ENCODE results near the gene CELF2. TPM values are rescaled to one million over a fixed set of nuclear protein-coding genes. Genes with fewer than 3 reads are reported as not detected.

Gene CELF2
- total RNA-seq, 4 donors from 2014 or later, result 106 to 127 (median 120) TPM

GRCh38 chr10:11165591-11166543 is 148.2 kb downstream of the CELF2 start:
- Histone ChIP-seq H3K27me3 (no peaks in the 10 kb centered on the region), H3K27ac (peak overlapping the region; percentile 91 to 95 (median 94)), H3K9me3 (no peaks in the 10 kb centered on the region), H3K4me1 (peaks cover 0 to 76% (median 32%) of the 10 kb centered on the region in 4 donors), H3K4me3 (peak overlapping the region; percentile 73 to 80 (median 78)), H3K36me3 (peaks cover 0 to 11% (median 0%) of the 10 kb centered on the region in 3 donors)
- TF ChIP-seq CTCF (IDR thresholded peaks at IDR 0.05) (peak; percentile 32 to 63 (median 51)), EP300 (IDR thresholded peaks at IDR 0.05) (peak in 1 of 2 donors; percentile 85), POLR2A (IDR thresholded peaks at IDR 0.05) (peak; percentile 19 to 47)
- peak; percentile 64 to 67 for DNase-seq (ENCODE audit: low spot score in 2 of 2)
- WGBS, 2 donors, result 5 to 12% methylated on average over 21 to 25 of the region's 44 CpGs

- H3K27me3 ChIP-seq, result no peaks in the 10 kb centered on the region
- H3K27ac ChIP-seq, result peak overlapping the region; percentile 91 to 95 (median 94)
- WGBS, 2 donors, result 34 to 40% methylated on average over 5 of the region's 5 CpGs
- H3K4me3 ChIP-seq, result peak overlapping the region; percentile 73 to 80 (median 78)
- no peaks in the 10 kb centered on the region for H3K9me3 ChIP-seq
- peaks cover 0 to 77% (median 34%) of the 10 kb centered on the region in 4 donors for H3K4me1 ChIP-seq
- H3K36me3 ChIP-seq, result peaks cover 0 to 12% (median 0%) of the 10 kb centered on the region in 3 donors
- TF ChIP-seq EP300 (IDR thresholded peaks at IDR 0.05), result no peak
- TF ChIP-seq CTCF (IDR thresholded peaks at IDR 0.05), result no peak
- TF ChIP-seq POLR2A (IDR thresholded peaks at IDR 0.05), result no peak
- no peak for DNase-seq (ENCODE audit: low spot score in 2 of 2)
Measured at GRCh38 chr10:11166550-11166949, 148.9 kb downstream of the CELF2 start.

GRCh38 chr10:11167233-11167966 is 149.7 kb downstream of the CELF2 start:
- H3K27ac ChIP-seq, result peak overlapping the region; percentile 91 to 95 (median 94)
- peaks cover 0 to 77% (median 33%) of the 10 kb centered on the region in 4 donors for H3K4me1 ChIP-seq

GRCh38 chr10:11168423-11169090 is 150.9 kb downstream of the CELF2 start:
- Histone ChIP-seq H3K27me3 (no peaks in the 10 kb centered on the region), H3K9me3 (no peaks in the 10 kb centered on the region), H3K4me3 (peak overlapping the region in 3 of 4 donors; percentile 1 to 76 (median 73)), H3K27ac (peak overlapping the region; percentile 25 to 95 (median 93)), H3K4me1 (peaks cover 0 to 77% (median 30%) of the 10 kb centered on the region in 4 donors), H3K36me3 (peaks cover 0 to 29% (median 0%) of the 10 kb centered on the region in 3 donors)
- DNase-seq (ENCODE audit: low spot score in 2 of 2), result no peak
- no peak for TF ChIP-seq POLR2A (IDR thresholded peaks at IDR 0.05)
- no peak for TF ChIP-seq CTCF (IDR thresholded peaks at IDR 0.05)
- TF ChIP-seq EP300 (IDR thresholded peaks at IDR 0.05), result no peak
- 64 to 70% methylated on average over 6 of the region's 6 CpGs for WGBS, 2 donors

More at GRCh38 chr10:11167233-11167966, 149.7 kb downstream of the CELF2 start:
- Histone ChIP-seq H3K27me3 (no peaks in the 10 kb centered on the region), H3K4me3 (peak overlapping the region; percentile 12 to 79 (median 74)), H3K36me3 (peaks cover 0 to 21% (median 0%) of the 10 kb centered on the region in 3 donors), H3K9me3 (no peaks in the 10 kb centered on the region)
- WGBS, 2 donors, result 72 to 83% methylated on average over 7 of the region's 7 CpGs
- TF ChIP-seq EP300 (IDR thresholded peaks at IDR 0.05) (no peak), CTCF (IDR thresholded peaks at IDR 0.05) (no peak), POLR2A (IDR thresholded peaks at IDR 0.05) (no peak)
- DNase-seq (ENCODE audit: low spot score in 2 of 2), result no peak
